GM18498 (cell line): ENCODE measurements around the gene SANBR.
"Not testable (repeated sequence)": the region's sequence is repeated elsewhere in the genome, so short reads cannot be mapped to it uniquely, and the experiment has no call there.

Source experiments
- ATAC-seq: cut with Tn5 transposase; IDR thresholded peaks from one replicate; pipeline ENCODE4 v1.9.1; 2021; ENCODE audit warnings: mild to moderate bottlenecking, moderate library complexity; ENCODE audit not compliant: unreplicated experiment

Gene SANBR

GRCh38 chr2:61065714-61066709, at the start of gene SANBR:
Gene SANBR (plus strand): TSS chr2:61065871. CDS start chr2:61070351, 4,480 bp downstream.
- ATAC-seq, result peak; percentile 96

- no peak for ATAC-seq
These were observed 49.7 kb upstream of the SANBR start for GRCh38 chr2:61015976-61016375.

DNA sequence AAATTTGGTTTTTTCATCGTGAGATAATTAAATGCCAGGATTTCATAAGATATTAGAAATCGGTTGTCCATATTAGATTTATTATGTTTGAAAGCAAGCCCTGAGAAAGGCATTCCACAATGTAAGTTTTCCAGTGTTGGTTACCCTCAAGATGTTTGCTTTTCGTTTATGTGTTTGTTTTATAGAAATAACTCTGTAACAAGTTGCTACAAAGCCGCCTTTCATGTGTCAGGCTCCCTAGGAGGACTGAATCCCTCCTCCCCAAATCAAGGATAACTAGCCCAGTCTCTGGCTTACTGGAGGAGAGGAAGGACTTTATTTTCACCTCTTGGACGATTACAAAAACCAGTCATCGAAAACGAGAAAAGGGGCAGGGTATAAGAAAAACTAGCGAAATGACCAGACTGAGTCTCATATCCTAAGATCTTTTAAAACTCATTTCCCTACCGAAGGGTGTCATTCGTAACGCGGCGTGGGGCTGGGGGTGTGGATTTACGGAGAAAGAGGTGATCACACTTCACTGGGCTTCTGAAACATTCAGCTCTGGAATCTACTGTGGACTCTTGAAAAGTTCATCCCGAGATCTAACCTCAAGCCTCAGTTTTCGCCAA, 49.2 kb upstream of the SANBR start:
- ATAC-seq, result peak; percentile 10

DNA sequence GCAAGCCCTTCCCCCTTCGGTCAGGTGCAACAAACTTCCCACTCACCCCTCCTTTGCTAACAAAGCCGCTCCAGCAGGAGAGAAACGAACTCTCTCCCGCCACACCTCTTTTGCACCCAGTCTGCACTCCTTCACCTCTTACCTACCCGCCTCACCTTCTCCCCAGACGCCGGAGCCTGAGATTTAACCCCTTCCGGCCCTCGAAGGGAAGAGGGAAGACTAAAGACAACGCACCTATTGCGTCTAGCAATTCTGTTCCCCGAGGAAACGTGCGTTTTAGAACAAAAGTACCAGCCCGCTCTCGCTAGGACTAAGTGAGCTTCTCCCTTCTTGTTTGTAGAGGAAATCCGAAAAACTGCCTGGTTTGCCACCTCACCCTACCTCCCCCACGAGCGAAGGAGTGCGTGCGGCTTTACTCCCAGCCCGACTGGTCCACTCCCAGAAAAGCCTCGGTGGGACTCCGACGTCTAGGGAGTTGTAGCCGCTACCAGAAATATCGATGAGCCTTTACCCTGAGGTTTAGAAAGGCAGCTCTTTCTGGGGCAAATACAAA, 48.6 kb upstream of the SANBR start:
- ATAC-seq, result peak; percentile 61

DNA sequence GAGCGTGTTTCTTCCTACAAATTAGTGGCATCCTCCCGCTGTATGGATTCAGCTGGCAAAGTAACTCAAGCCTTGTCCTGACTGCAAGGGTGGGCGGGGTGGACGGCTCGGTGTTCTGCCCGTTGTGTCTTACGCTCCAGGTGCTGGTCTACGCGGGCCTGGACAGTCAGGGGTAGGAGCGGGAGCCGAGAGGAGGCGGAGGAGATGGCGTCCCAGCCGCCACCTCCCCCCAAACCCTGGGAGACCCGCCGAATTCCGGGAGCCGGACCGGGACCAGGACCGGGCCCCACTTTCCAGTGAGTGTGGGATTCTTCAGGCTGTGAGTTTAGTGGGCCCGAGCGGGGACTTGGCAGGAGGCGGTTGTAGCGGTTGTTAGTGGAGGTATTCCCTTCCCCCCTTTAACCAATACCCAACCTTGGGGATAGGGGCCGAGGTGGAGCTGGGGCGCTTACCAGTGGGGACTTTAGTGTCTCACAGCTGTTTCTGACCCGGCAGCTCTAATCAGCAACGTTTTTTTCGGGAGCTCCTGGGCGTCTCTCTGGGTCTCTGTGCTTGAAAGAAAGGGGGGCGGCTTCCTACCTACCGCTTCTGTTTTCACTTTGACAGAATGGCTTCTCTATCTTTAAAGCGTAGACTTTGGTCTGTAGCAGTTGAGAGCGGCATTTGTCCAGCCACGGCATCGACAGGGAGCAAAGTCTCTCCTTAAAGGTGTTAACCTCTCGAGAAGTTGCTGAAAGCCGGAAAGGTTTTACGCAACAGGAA, 47.9 kb upstream of the SANBR start, which contains the start of the genes PEX13 and PUS10:
Gene PEX13, plus strand, starts transcription at position 165 of the 762 bp plus-strand sequence. Its CDS starts 40 bp downstream, at position 205.
Gene PUS10, minus strand, starts transcription at position 700 of the 762 bp plus-strand sequence. CDS start 6,365 bp downstream, outside the sequence.
- ATAC-seq, result peak; percentile 83

- peak; percentile 23 for ATAC-seq
These were observed 47.3 kb upstream of the SANBR start for GRCh38 chr2:61018318-61018755.

DNA sequence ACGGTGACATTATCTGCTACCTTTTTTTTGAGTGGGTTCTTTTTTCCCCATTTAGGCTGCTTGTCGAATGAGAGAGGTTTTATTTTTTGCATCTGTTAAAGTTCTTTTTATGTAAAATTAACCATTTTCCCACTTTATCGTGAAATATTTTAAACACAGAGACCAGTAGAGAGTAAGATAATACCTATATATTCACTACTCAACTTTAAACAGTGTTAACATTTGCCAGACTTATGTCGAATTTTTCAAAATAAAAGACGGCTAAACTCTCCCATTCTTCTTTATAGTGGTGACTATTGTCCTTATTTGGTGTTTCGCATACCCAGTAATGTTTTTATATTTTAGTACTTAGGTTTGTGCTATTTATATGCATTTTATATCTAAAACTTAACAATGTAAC, 46.9 kb upstream of the SANBR start:
- ATAC-seq, result no peak

DNA sequence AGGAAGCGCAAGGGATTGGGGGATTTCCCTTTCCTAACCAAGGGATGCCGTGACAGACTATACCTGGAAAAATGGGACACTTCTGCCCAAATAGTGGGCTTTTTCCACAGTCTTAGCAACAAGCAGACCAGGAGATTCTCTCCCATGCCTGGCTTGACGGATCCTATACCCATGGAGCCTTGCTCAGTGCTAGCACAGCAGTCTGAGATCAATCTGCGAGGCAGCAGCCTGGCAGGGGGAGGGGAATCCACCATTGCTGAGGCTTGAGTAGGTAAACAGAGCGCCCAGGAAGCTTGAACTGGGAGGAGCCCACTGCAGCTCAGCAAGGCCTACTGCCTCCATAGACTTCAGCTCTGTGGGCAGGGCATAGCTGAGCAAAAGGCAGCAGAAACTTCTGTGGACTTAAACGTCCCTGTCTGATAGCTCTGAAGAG, 44.4 kb upstream of the SANBR start:
- ATAC-seq, result no peak

DNA sequence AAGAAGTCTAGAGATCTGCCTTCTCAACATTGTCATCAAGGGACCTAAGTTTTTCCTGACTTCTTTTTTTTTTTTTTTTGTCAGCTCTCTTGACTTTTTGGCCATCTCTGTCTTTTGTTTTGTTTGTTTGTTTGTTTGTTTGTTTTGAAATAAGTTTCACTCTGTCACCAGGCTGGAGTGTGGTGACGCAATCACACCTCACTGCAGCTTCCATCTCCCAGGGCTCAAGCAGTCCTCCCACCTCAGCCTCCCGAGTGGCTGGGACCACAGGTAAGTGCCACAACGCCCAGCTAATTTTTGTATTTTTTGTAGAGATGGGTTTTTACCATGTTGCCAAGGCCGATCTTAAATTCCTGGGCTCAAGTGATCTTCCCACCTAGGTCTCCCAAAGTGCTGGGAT, 42.0 kb upstream of the SANBR start:
- no peak for ATAC-seq

DNA sequence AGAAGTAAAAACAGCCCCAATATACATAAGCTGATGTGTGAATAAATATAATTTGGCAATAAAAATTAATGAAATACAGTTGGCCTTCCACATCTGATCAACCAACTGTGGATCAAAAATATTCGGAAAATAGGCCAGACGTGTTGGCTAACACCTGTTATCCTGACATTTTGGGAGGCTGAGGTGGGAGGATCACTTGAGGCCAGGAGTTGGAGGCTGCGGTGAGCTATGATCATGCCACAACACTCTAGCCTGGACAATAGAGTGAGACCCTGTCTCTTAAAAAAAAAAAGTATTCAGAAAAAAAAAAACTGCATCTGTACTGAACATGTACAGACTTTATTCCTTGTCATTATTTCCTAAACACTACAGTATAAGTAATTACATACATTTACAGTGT, 36.1 kb upstream of the SANBR start:
- no peak for ATAC-seq

DNA sequence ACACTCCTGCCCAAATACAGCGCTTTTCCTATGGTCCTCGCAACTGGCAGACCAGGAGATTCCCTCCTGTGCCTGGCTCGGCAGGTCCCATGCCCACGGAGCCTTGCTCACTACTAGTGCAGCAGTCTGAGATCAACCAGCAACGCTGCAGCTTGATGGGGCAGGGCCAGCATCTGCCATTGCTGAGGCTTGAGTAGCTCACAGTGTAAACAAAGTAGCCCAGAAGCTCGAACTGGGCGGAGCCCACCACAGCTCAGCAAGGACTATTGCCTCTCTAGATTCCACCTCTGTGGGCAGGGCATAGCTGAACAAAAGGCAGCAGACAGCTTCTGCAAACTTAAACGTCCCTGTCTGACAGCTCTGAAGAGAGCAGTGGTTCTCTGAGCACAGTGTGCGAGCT, 31.1 kb upstream of the SANBR start:
- ATAC-seq, result not testable (repeated sequence)

- ATAC-seq, result not testable (repeated sequence)
These were observed 29.0 kb upstream of the SANBR start for GRCh38 chr2:61036643-61037042.

GRCh38 chr2:61042807-61043206, 22.9 kb upstream of the SANBR start:
- ATAC-seq, result no peak

DNA sequence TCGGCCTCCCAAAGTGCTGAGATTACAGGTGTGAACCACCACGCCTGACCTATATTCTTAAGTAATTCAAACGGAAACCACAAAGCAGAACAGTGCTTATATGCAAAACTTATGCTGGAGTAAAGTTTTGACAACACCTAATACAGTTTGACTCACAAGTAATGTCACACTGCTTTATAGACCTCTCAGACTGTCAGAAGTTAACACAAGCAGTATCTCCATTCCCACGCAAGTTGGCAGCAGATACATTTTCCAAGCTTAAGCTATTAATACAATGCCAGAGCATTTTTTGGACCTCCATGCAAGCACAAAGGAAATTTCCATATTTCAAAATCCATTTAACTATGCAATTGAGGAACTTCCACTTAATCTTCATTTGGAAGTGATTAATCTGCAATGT, 21.0 kb upstream of the SANBR start:
- ATAC-seq, result no peak

DNA sequence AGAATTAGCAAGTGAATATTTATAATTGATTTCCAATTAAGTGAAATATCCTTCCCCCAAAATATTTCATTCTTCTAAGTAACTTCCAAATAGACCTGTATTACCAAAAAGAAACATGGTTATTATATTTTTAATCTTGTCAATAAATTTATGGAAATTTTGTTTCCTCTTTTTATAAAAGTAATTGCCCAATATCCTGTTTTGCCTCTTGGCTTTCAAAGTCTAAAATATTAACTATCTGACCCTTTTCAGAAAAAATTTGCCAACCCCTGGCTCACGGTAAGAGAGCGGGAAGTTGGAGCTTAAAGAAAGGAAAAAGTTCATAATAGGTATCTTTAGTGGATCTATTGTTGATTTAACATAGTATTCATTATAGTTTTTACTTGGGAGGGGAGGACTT, 20.4 kb upstream of the SANBR start:
- ATAC-seq, result no peak

DNA sequence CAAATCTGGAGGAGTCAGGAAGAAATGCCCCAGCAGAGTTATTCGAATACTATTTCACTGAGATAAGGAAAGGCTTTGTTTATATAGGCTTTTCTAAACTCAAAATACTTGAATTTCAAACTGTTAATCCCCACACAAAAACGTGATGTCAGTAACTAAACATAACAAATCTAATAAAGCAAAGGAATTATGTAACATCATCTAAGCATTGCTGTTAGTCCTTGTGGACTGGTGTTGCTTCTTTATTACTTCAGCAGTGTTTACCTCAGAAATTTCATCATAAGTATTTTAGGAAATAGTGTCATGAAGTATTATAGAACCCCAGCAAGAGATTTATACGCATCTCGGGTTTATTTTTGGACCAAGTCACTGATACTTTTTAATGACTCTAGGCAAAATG, 19.7 kb upstream of the SANBR start:
- ATAC-seq, result no peak

- no peak for ATAC-seq
These were observed 10.1 kb upstream of the SANBR start for GRCh38 chr2:61055557-61055956.

DNA sequence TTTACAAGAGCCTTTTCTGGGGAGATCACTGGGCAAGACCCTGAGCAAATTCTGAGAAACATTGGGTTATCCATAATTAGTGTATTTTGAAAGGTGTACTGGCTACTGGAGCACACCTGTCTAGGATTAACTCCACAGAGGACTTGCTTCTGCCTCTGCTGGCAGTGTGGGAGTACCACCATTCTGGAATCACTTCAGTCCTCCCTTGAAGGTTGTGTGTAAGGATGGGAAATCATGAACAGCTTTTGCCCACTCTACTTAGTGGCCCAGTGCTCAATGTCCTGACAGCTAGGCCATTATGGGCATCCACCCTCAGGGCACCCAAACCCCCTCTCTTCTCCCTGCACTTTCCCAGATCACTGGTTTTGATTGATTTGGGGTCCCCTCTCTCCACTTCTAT, 8.1 kb upstream of the SANBR start:
- no peak for ATAC-seq

DNA sequence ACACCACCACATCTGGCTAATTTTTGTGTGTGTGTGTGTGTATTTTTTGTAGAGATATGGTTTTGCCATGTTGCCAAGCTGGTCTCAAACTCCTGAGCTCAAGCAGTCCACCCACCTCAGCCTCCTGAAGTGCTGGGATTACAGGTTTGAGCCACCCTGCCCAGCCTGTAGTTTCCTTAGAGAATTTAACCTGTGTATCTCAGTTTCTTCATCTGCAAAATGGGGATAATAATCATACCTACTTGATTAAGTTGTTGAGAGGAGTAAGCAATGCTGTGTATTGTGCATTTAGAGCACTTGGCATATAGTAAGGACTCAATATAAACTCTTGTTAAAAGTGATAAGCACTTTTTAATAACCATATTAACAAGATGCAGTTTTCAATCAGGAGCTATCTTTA, 6.3 kb upstream of the SANBR start:
- no peak for ATAC-seq

DNA sequence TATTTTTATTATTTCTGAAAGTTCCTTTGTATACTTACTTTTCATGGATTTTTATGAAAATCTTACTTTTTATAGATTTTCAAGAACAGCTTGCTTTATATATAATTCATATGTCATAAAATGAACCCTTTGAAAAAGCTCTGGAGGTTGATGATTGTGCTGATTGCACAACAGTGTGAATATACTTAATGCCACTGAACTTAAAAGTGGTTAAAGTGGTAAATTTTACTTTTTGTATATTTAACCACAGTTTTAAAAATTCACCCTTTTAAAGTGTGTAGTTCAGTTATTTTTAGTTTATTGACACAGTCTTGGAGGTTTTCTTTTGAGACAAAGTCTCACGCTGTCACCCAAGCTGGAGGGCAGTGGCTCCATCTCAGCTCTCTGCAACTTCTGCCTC, 8.4 kb downstream of the SANBR start:
- ATAC-seq, result no peak

GRCh38 chr2:61085883-61086282, 20.2 kb downstream of the SANBR start:
- ATAC-seq, result no peak
